Naive B cell (primary cell): Measurements from ENCODE around the gene ZNF580. TPM values are rescaled to one million over a fixed set of nuclear protein-coding genes. Genes with fewer than 3 reads are reported as not detected.

Experiments used
- ATAC-seq, 2 donors: fragments of 150-1000 bp; cut with Tn5 transposase; 2 replicates each; pipeline ENCODE4 v1.10.0; 2021; ENCODE audit warnings: low read depth in 2 of 2, mild to moderate bottlenecking in 2 of 2, moderate library complexity in 2 of 2
- DNase-seq: peaks from one replicate; pipeline ENCODE4 v3.0.0; 2022
- H3K27ac Mint-ChIP-seq, 6 donors: one replicate each; pipeline ENCODE4 v1.8.0; 2020 to 2022; ENCODE audit warnings: mild to moderate bottlenecking in 6 of 6, mixed read lengths in 6 of 6, moderate library complexity in 5 of 6, inconsistent platforms in 2 of 6
- H3K27me3 Mint-ChIP-seq, 3 donors: one replicate each; pipeline ENCODE4 v1.8.0; 2021 to 2022; ENCODE audit warnings: mixed read lengths in 3 of 3, mild to moderate bottlenecking in 1 of 3
- H3K36me3 Mint-ChIP-seq, 2 donors: one replicate each; pipeline ENCODE4 v1.8.0; 2020 to 2022; ENCODE audit warnings: mixed read lengths in 2 of 2, inconsistent platforms in 1 of 2, mild to moderate bottlenecking in 1 of 2
- H3K4me1 Mint-ChIP-seq, 3 donors: one replicate each; pipeline ENCODE4 v1.8.0; 2020 to 2022; ENCODE audit warnings: mixed read lengths in 3 of 3, inconsistent platforms in 1 of 3, mild to moderate bottlenecking in 1 of 3, moderate library complexity in 1 of 3
- H3K4me3 Mint-ChIP-seq, 8 donors: one replicate each; pipeline ENCODE4 v1.8.0; 2020 to 2022; ENCODE audit warnings: mild to moderate bottlenecking in 8 of 8, mixed read lengths in 8 of 8, moderate library complexity in 8 of 8, inconsistent platforms in 2 of 8
- H3K9me3 Mint-ChIP-seq, 7 donors: one replicate each; pipeline ENCODE4 v1.8.0; 2020 to 2022; ENCODE audit warnings: mixed read lengths in 7 of 7, mild to moderate bottlenecking in 5 of 7, inconsistent platforms in 2 of 7, moderate library complexity in 1 of 7
- polyA plus RNA-seq, 6 donors: library from polyadenylated mRNA; unstranded; fragments of 300-500 nt; fragmentation: Illumina TruSeq; gene quantifications; one replicate each; pipeline ENCODE4 v1.2.3, GENCODE V29; 2021; ENCODE audit warnings: low read depth in 6 of 6

ZNF580 gene
- polyA plus RNA-seq, 6 donors from 2014 or later, result 28.4 to 54.2 (median 31.5) TPM

DNA sequence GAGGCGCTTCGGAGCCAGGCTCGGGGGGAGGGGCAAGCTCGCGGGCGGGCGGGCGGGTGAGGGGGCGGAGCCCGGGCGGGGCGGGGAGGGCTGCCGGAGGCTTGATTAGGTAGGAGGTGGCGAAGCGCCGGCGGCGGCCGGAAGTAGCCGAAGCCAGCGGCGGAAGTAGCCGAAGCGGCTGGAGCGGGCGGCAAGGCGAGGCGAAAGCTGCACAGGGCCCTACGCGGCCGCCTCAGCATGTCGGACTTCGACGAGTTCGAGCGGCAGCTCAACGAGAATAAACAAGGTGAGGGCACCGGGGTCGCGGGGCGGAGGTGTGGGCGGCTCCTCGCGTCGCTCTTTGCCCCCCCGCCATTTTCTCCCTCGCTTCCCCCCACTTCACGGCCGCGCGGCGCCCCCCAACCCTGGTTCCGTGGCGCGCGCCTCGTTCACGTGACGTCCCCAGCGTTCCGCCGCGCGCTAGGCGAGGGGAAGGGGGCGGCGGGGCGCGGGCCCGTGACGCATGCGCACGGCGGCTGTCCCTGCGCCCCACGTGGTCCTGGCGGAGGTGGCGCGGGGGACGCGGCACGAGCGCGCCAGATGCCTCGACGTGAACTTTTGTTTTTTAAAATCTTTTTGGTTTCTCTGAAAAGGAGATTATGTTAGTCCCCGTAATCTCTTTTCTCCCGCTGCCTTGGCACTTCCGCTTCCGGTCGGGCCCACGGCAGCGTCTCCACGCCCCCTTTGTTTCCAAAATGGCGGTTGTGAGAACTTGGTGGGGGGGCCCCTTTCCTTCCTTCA, 14.3 kb downstream of the ZNF580 start, which contains the start of gene U2AF2:
Gene U2AF2, plus strand, starts transcription at position 168 of the 780 bp plus-strand sequence. Its CDS starts 70 bp downstream, at position 238.
- peak; percentile 43 to 49 for ATAC-seq
- Mint-ChIP-seq H3K27me3 (no peaks in the 10 kb centered on the region), H3K36me3 (peaks cover 0 to 13% of the 10 kb centered on the region in 2 donors), H3K27ac (peak within 1 kb of the TSS; percentile 96 to 99 (median 99)), H3K4me3 (peak within 1 kb of the TSS; percentile 91 to 99 (median 96)), H3K9me3 (no peaks in the 10 kb centered on the region), H3K4me1 (peaks cover 43 to 56% (median 54%) of the 10 kb centered on the region in 3 donors)
- peak; percentile 92 for DNase-seq

DNA sequence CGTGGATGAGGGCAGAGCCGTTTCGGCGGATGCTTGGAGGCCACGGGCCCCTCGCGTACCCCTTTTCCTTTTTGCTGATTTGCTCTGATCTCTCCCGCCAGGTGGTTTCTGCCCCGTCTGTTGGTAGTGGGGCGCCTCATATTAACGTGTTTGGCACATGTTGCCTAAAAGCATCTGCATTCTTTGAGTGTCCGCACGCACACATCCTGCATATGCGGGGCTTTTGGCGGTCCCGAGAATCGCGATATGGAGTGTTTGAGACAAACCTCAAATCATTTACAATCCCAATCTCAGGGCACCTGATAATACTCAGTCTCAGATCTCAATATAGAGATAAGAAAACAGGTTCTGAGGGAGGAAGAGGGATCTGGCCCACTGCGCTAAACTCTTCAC, 14.8 kb downstream of the ZNF580 start:
- Mint-ChIP-seq H3K36me3 (peaks cover 0 to 13% of the 10 kb centered on the region in 2 donors), H3K4me3 (peak overlapping the region; percentile 91 to 99 (median 96)), H3K27ac (peak overlapping the region; percentile 96 to 99 (median 98)), H3K9me3 (no peaks in the 10 kb centered on the region), H3K4me1 (peaks cover 43 to 54% (median 54%) of the 10 kb centered on the region in 3 donors), H3K27me3 (no peaks in the 10 kb centered on the region)
- no peak for DNase-seq
- ATAC-seq, result no peak

DNA sequence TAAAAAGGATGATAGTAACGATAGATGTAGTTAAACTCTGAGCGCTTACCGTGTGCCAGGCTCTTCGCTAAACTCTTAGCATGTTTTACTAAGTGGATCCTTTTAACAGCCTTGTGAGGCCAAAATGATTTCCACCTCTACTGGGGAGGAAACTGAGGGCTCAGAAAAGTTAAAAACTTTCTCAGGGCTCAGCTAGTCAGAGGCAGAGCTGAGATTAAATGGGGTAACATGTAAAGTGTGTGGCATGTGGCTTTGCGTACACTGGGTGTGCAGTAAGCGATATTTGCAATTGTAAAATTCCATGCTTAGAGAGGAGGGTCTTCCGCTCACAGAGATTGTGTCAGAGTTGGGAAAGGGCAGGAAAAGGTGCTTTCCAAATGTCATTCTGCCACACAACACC, 15.8 kb downstream of the ZNF580 start:
- no peaks in the 10 kb centered on the region for H3K9me3 Mint-ChIP-seq
- H3K36me3 Mint-ChIP-seq, result peaks cover 0 to 9% of the 10 kb centered on the region in 2 donors
- ATAC-seq, result no peak
- H3K27ac Mint-ChIP-seq, result peak overlapping the region in 4 of 6 donors; percentile 67 to 99 (median 98)
- H3K27me3 Mint-ChIP-seq, result no peaks in the 10 kb centered on the region
- H3K4me1 Mint-ChIP-seq, result peaks cover 40 to 53% (median 48%) of the 10 kb centered on the region in 3 donors
- H3K4me3 Mint-ChIP-seq, result peak overlapping the region; percentile 91 to 99 (median 96)
- no peak for DNase-seq

DNA sequence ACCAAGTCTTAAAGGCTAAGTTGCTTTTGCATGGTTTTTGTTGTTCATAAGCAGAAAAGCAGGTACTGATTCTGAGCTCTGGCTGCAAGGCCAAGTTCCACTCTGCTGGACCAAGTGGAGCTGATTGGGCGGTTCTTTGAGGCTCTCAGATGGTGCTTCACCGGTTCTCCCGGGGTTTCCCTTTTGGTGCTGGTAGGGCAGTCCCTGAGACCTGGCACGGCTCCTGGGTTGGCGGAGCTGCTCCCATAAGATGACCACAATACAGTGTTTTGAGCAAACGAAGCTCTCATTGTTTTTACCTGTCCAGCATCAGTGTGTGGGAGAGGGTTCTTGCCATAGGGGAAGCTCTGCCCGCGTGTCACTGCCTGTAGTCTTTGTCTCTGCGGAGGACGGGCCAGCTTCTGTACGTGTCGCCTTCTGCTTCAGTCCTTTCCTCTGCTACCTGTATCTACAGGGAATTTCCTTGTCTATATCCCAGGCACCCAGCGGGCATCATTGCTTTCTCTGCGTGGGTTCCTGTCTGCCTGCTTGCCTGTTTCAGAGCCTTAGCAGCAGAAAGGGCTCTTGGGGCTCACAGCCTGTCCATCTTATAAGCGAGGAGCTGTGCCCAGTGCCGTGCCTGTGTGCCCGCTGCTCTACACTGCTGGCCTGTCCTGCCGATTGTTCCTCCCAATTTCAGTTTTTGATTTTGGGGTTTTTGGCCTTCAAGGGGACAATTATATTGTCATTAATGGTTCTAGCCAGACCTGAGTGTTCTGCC, 16.4 kb downstream of the ZNF580 start:
- H3K27me3 Mint-ChIP-seq, result no peaks in the 10 kb centered on the region
- H3K9me3 Mint-ChIP-seq, result no peaks in the 10 kb centered on the region
- H3K36me3 Mint-ChIP-seq, result peaks cover 0 to 16% of the 10 kb centered on the region in 2 donors
- peaks cover 43 to 56% (median 48%) of the 10 kb centered on the region in 3 donors for H3K4me1 Mint-ChIP-seq
- peak overlapping the region in 5 of 6 donors; percentile 67 to 96 (median 87) for H3K27ac Mint-ChIP-seq
- DNase-seq (no peak), ATAC-seq (no peak)
- H3K4me3 Mint-ChIP-seq, result peak overlapping the region; percentile 42 to 99 (median 94)

DNA sequence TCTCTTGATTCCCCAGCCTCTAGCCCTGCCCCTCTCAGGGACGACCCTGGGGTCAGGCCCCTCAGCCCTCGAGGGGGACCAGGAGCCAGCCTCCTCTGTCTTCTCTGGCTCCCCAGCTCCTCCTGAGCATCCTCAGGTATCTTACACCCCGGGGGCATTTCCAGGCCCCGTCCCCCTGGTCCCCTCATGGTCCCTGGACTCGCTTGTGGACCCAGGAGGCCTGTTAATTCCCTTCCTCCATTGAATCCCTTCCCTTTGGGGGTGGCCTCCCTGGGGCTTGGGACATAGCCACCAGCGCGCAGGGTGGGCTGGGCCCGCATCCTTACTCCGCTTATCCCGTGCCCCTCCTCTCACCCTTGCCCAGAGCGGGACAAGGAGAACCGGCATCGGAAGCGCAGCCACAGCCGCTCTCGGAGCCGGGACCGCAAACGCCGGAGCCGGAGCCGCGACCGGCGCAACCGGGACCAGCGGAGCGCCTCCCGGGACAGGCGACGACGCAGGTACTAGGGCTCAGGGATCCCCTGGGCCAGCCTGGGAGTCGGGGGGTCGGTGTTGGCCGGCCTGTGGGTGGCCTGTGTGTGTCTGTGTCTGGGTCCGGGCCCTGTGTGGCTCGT, 18.2 kb downstream of the ZNF580 start:
- H3K36me3 Mint-ChIP-seq, result peaks cover 7 to 33% of the 10 kb centered on the region in 2 donors
- H3K4me1 Mint-ChIP-seq, result peaks cover 52 to 62% (median 57%) of the 10 kb centered on the region in 3 donors
- H3K27ac Mint-ChIP-seq, result peak overlapping the region in 2 of 6 donors; percentile 14 to 84
- no peaks in the 10 kb centered on the region for H3K9me3 Mint-ChIP-seq
- ATAC-seq (no peak), DNase-seq (no peak)
- no peaks in the 10 kb centered on the region for H3K27me3 Mint-ChIP-seq
- H3K4me3 Mint-ChIP-seq, result peak overlapping the region in 4 of 8 donors; percentile 63 to 74 (median 68)

DNA sequence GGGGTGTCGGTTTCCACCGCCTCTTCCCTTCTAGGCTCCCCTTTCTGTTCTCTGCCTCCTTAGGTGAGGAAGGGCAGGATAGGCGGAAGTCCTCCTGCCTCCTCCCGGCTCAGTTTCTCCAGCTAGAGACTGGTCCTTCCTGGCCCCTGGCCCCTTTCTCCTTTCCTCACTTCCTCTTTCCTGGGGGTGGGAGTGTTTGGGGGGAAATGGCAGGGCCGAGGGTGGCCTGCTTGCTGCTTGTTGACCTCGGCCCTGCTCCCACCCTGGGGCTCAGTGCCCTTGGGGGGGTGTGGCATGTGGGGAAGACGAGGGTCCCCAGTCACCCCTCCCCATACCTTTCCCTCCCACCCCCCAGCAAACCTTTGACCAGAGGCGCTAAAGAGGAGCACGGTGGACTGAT, 19.0 kb downstream of the ZNF580 start:
- Mint-ChIP-seq H3K9me3 (no peaks in the 10 kb centered on the region), H3K4me1 (peaks cover 57 to 62% (median 57%) of the 10 kb centered on the region in 3 donors)

DNA sequence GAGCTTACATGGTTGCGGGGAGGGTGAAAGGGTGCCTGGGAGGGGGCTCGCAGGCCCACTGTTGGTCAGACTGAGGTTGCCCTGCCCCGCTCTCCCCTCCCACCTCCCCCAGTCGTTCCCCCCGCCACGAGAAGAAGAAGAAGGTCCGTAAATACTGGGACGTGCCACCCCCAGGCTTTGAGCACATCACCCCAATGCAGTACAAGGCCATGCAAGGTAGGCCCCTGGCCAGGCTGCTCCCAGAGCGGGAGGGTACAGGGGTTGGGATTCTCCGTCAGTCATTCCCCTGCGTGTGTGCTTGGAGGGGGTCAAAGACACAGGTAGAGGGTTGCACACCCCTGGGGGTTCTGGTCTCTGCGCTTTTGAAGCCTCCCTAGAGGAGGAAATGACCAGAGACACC, 19.6 kb downstream of the ZNF580 start:
- DNase-seq (no peak), ATAC-seq (no peak)
- H3K27me3 Mint-ChIP-seq, result no peaks in the 10 kb centered on the region
- no peaks in the 10 kb centered on the region for H3K9me3 Mint-ChIP-seq
- peak overlapping the region in 2 of 6 donors; percentile 41 to 84 for H3K27ac Mint-ChIP-seq
- H3K36me3 Mint-ChIP-seq, result peaks cover 7 to 38% of the 10 kb centered on the region in 2 donors
- H3K4me3 Mint-ChIP-seq, result no peak overlapping the region
- H3K4me1 Mint-ChIP-seq, result peaks cover 56 to 62% (median 57%) of the 10 kb centered on the region in 3 donors

More for the DNA sequence above, 19.0 kb downstream of the ZNF580 start:
- DNase-seq, result no peak
- Mint-ChIP-seq H3K4me3 (peak overlapping the region in 7 of 8 donors; percentile 19 to 80 (median 67)), H3K27me3 (no peaks in the 10 kb centered on the region), H3K27ac (peak overlapping the region in 2 of 6 donors; percentile 74 to 84), H3K36me3 (peaks cover 7 to 38% of the 10 kb centered on the region in 2 donors)
- ATAC-seq, result no peak

DNA sequence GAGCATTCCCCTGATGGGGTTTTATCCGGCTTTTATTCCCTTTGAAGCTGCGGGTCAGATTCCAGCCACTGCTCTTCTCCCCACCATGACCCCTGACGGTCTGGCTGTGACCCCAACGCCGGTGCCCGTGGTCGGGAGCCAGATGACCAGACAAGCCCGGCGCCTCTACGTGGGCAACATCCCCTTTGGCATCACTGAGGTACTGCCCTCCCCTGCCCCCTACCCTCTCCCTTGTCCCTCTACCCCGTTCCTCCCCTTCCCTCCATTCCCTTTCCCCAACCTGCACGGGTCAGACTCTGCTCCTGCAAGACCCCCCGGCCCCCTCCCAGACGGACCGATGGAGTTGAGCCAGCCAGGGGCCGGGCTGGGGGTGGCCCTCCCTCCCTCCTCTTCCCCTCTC, 20.2 kb downstream of the ZNF580 start:
- peak overlapping the region in 3 of 6 donors; percentile 7 to 84 (median 53) for H3K27ac Mint-ChIP-seq
- H3K36me3 Mint-ChIP-seq, result peaks cover 7 to 38% of the 10 kb centered on the region in 2 donors
- no peaks in the 10 kb centered on the region for H3K27me3 Mint-ChIP-seq
- DNase-seq (no peak), ATAC-seq (no peak)
- H3K4me3 Mint-ChIP-seq, result no peak overlapping the region
- no peaks in the 10 kb centered on the region for H3K9me3 Mint-ChIP-seq
- peaks cover 51 to 61% (median 51%) of the 10 kb centered on the region in 3 donors for H3K4me1 Mint-ChIP-seq

DNA sequence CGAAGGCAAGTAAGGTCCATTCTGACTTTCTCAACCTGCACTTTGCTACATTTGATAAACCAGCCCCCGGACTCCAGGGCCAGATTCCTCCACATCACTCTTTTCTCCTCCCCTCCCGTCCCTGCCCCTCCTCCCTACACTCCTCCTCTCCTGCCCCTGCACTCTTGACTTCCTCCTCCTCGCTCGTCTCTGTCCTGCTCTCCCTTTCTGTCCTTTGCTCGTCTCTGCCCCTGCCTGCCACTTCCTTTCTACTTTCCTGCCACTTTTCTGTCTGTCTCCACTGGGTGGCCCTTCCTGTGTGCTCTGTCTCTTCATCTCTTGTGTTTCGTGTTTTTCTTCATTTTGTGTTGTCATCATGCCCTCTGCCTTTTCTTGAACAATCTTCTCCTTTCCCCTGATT, 21.0 kb downstream of the ZNF580 start:
- H3K36me3 Mint-ChIP-seq, result peaks cover 7 to 38% of the 10 kb centered on the region in 2 donors
- no peaks in the 10 kb centered on the region for H3K27me3 Mint-ChIP-seq
- ATAC-seq, result no peak
- peaks cover 42 to 59% (median 47%) of the 10 kb centered on the region in 3 donors for H3K4me1 Mint-ChIP-seq
- peak overlapping the region in 2 of 8 donors; percentile 62 to 70 for H3K4me3 Mint-ChIP-seq
- no peaks in the 10 kb centered on the region for H3K9me3 Mint-ChIP-seq
- no peak for DNase-seq
- peak overlapping the region in 1 of 6 donors; percentile 84 for H3K27ac Mint-ChIP-seq

DNA sequence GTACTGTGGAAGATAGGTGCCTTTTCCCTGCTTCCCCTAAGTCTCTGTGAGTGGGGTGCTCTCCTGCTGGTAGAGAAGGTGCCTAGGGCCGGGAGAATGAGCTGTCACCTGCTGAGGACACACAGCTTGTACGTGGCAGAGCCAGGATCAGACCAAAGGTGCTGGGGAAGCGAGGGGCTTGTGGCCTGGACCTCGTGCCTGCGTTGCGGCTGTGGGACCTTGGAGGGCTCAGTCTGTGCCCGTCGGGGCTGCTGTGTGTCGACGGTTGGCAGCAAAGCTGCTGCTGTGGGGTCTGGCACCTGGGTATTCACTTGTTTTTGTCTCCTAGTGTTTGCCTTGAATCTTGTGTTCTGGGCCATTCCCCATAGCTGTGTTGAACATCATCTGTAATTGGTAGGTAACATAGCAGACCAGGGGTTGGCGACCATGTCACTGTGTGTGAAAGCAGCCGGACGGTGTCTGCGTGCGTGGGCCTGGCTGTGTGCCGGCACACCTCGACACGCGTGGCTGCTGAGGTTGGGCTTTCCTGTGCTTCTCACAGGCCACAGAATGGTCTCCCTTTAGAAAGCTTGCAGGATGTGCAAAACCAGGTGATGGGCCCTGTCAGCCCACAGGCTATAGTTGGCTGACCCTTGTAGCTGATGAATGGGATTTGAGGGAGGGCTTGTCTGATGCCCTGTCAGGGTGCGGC, 23.2 kb downstream of the ZNF580 start:
- Mint-ChIP-seq H3K4me3 (no peak overlapping the region), H3K27me3 (no peaks in the 10 kb centered on the region), H3K27ac (no peak overlapping the region), H3K36me3 (peaks cover 7 to 38% of the 10 kb centered on the region in 2 donors), H3K9me3 (no peaks in the 10 kb centered on the region), H3K4me1 (peaks cover 30 to 53% (median 38%) of the 10 kb centered on the region in 3 donors)
- ATAC-seq, result no peak
- no peak for DNase-seq

DNA sequence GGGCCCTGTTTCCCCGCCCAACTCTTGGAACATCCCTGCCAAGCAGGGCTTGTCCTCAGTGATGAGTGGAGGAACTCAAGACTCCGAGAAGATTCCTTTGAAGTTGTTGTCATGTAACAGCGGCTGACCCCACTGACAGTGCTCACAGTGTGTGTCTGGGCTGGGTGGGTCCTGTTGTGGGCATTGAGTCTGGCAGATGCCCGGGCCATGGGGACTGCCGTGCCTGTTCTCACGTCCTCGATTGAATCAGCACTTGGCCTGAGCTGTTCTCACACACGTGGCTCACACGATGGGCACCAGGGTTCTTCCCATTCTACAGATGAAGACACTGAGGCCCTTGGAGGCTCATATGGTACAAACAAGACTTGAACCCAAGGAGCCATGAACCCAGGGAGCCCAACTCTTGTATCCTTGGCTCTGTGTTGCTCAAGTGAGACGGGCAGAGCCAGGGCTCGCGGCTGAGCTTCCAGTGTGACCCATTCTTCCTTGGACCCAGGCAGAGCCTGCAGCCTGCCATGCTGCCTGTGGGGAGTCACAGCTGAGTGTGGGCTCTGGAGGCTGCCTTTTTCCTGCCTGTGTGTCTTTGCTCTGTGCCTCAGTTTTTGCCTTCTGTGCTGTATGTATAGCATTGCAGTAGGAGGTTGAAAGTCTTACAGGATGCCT, 25.7 kb downstream of the ZNF580 start:
- H3K4me1 Mint-ChIP-seq, result peaks cover 30 to 54% (median 35%) of the 10 kb centered on the region in 3 donors

DNA sequence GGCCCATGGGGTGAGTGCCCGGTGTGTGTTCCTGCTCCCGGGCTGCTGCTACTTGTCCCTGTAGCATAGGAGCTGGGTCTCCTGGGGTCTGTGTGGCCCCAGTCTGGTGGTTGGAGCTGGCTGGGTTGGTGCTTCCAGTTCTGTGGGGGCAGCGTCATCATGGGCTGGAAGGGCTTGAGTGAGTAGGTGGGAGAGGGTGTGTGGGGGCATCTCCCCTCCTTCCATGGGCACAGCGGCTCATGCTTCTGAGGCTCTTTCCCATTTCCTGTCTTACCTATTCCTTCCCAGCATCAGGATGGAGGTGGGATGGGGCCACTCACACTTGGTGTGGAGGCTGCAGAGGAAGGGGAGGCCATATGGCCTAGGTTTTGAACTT, 26.2 kb downstream of the ZNF580 start:
- no peak for DNase-seq
- H3K9me3 Mint-ChIP-seq, result no peaks in the 10 kb centered on the region
- H3K27me3 Mint-ChIP-seq, result no peaks in the 10 kb centered on the region
- H3K4me1 Mint-ChIP-seq, result peaks cover 30 to 53% (median 32%) of the 10 kb centered on the region in 3 donors
- H3K36me3 Mint-ChIP-seq, result peaks cover 7 to 24% of the 10 kb centered on the region in 2 donors
- peak overlapping the region in 1 of 8 donors; percentile 24 for H3K4me3 Mint-ChIP-seq
- ATAC-seq, result no peak
- H3K27ac Mint-ChIP-seq, result peak overlapping the region in 1 of 6 donors; percentile 32

More for the DNA sequence above, 25.7 kb downstream of the ZNF580 start:
- no peak overlapping the region for H3K4me3 Mint-ChIP-seq
- H3K27me3 Mint-ChIP-seq, result no peaks in the 10 kb centered on the region
- H3K9me3 Mint-ChIP-seq, result no peaks in the 10 kb centered on the region
- ATAC-seq (no peak), DNase-seq (no peak)
- H3K36me3 Mint-ChIP-seq, result peaks cover 7 to 29% of the 10 kb centered on the region in 2 donors
- peak overlapping the region in 2 of 6 donors; percentile 32 to 49 for H3K27ac Mint-ChIP-seq
